ENCODE measurements around the gene TRIM65.

GRCh38 chr17:75920045-75920560, 23.4 kb upstream of the TRIM65 start:
- TF ChIP-seq ZNF577 (CRISPR knock-in tag; IDR thresholded peaks at IDR 0.05; ENCODE audit: borderline replicate concordance, low read depth) (no peak), MXD4 (CRISPR knock-in tag; IDR thresholded peaks at IDR 0.05) (no peak), GMEB1 (CRISPR knock-in tag; IDR thresholded peaks at IDR 0.05; ENCODE audit: borderline replicate concordance) (no peak), POLR2A (IDR thresholded peaks at IDR 0.05; ENCODE audit: insufficient read depth in 1 of 2, low read depth in 2 of 2, low read length in 2 of 2) (no peak), PBX3 (CRISPR knock-in tag; IDR thresholded peaks at IDR 0.05; ENCODE audit: borderline replicate concordance) (no peak), KLF12 (CRISPR knock-in tag; IDR thresholded peaks at IDR 0.05; ENCODE audit: borderline replicate concordance) (no peak), ESRRA (CRISPR knock-in tag; IDR thresholded peaks at IDR 0.05; ENCODE audit: low read depth) (no peak), ZBTB40 (IDR thresholded peaks at IDR 0.05) (no peak), ZBTB40 (CRISPR knock-in tag; IDR thresholded peaks at IDR 0.05) (no peak), SMARCC2 (IDR thresholded peaks at IDR 0.05) (no peak), PRDM4 (CRISPR knock-in tag; IDR thresholded peaks at IDR 0.05; ENCODE audit: borderline replicate concordance) (no peak), CTCF (CRISPR knock-in tag; IDR thresholded peaks at IDR 0.05) (no peak), NR2C2 (CRISPR knock-in tag; IDR thresholded peaks at IDR 0.05; ENCODE audit: borderline replicate concordance) (no peak), ZBTB42 (CRISPR knock-in tag; IDR thresholded peaks at IDR 0.05) (no peak), HES4 (CRISPR knock-in tag; IDR thresholded peaks at IDR 0.05; ENCODE audit: borderline replicate concordance) (no peak)

Data from HepG2 (cell line).